ENCODE measurements around the gene RPL36AL.
"Not testable (repeated sequence)": the region's sequence is repeated elsewhere in the genome, so short reads cannot be mapped to it uniquely, and the experiment has no call there.

Gene RPL36AL

DNA sequence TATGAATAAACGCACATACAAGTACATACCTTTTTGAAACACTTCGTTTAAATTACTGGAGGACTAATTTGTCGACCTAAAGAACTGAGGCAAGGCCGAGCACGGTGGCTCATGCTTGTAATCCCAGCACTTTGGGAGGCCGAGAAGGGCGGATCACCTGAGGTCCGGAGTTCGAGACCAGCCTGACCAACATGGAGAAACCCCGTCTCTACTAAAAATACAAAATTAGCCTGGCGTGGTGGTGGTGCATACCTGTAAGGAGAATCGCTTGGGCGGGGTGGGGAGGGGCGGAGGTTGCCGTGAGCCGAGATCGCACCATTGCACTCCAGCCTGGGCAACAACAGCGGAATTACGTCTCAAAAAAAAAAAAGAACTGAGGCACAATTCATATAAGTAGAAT is 1.2 kb downstream of the RPL36AL start:
- not testable (repeated sequence) for DNase-seq

DNA sequence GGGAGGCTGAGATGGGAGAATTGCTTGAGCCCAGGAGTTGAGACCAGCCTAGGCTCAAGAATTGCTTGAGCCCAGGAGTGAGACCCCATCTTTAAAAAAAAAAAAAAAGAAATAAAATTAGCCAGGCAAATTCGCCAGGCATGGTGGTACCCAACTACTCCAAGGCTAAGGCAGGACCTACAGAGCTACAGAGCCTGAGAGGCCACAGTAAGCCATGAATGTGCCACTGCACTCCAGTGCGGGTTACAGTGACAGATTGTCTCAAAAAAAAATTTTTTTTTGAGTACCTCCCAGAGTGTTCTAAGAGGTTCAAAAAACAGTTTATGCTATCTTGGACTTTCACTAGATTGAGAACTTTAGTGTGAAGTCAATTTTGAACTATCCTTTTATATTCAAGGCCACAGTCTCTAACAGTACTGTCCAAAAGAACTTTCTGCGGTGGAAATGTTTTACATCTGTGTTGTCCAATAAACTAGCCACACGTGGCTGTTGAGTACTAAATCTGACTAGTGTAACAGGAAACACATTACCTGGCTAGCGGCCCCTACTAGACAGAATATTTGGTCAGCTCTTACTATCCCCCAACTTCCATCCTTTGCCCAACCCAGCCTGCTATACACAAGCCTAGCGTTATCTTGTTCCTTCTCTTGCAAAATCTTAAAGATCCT is 2.4 kb downstream of the RPL36AL start:
- DNase-seq: no peak

DNA sequence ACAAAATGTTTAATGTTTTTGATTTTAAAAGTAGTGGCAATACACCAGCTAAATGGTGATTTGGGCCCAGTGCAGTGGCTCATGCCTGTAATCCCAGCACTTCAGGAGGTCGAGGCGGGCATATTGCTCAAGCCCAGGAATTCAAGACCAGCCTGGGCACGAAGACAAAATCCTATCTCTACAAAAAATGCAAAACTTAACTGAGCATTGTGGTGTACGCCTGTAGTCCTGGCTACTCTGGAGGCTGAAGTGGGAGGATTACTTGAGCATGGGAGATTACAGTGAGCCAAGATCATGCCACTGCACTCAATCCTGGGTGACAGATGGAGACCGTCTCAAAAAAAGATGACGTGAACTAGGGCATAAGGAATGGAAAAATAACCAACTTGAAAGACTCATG is 4.7 kb downstream of the RPL36AL start:
- no peak for DNase-seq

DNA sequence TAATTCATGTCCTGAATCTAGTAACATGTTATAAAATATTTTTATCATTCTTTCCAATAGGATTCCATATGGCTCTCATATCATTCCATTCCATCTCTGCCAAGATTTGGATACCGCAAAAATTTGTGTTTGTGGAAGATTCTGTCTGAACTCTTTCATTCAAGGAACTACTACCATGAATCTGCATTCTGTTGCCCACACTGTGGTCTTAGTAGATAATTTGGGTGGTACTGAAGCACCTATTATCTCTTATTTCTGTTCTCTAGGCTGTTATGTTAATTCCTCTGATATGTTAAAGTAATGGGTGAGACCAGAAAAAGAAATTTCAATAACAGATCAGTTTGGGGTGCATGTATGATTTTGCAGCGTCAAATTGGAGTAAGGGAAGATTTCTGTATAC is 6.2 kb downstream of the RPL36AL start:
- DNase-seq: peak; percentile 64

DNA sequence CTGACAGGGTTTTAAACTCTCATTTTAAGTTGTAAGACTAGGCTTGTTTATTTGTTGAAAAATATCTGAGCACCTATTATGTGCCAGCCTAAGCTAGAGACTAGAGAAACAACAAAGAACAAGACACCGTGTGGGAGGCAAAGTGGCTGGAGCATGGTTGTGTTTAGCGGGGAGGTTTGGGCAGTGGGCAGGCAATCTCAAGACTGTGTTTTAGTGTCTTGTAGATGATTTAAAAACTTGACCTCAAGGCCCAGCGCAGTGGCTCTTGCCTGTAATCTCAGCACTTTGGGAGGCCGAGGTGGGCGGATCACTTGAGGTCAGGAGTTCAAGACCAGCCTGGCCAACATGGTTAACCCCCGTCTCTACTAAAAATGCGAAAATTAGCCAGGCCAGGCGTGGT is 7.8 kb downstream of the RPL36AL start:
- no peak for DNase-seq

DNA sequence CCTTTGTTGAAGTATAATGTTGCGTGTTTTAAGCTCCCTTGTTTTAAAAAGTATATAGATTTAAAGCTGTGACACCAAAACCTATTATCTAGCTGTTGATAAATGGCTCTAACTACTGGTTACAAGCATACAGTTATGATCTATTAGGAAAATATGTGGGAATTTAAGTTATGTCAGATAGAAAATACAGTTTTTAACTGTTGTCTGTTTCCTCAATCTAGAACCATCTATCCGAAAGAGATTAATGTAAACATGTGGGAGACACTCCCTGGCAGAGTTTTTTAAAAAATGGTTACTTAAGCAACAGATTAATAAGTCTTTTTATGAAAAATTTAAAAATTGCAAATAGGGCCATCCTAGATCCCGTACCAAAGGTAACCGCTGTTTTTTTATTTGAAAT is 8.2 kb downstream of the RPL36AL start:
- DNase-seq: no peak

DNA sequence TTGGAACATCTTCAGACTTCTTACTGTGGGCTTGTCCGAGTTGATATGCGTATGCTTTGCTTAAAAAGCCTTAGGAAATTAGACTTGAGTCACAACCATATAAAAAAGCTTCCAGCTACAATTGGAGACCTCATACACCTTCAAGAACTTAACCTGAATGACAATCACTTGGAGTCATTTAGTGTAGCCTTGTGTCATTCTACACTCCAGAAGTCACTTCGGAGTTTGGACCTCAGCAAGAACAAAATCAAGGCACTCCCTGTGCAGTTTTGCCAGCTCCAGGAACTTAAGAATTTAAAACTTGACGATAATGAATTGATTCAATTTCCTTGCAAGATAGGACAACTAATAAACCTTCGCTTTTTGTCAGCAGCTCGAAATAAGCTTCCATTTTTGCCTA is 12.8 kb downstream of the RPL36AL start:
- no peak for DNase-seq

DNA sequence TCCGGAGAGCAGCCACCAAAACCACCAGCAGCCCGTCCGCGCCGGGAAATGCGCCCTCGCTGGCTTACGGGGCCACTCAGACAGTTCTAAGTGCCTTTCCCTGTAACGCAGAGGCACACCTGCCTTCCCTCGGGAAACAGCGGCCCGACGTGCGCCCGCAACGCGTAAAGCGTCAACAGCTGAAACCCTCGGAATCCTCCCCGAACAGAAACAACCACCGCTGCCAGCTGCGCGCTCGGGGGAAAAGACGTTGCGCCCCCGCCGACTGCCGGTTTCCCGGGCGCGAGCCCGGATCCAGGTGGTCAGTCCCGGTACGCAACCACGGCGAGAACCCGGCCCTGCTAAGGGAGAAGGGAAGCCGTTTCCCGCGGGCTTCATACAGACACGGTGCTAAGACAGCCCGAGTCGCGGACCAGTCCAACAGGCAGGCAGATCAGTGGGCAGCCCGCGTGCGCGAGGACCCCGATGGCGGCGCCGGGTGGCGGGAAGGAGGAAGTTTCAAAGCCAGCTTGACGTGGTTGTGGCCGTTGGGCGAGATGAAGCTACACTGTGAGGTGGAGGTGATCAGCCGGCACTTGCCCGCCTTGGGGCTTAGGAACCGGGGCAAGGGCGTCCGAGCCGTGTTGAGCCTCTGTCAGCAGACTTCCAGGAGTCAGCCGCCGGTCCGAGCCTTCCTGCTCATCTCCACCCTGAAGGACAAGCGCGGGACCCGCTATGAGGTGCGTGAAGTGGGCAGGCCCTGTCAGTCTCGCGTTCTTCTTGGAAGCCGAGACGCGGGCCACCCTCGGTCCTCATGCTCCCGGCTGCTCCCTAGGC is 21.7 kb downstream of the RPL36AL start, which contains the start of gene LRR1:
LRR1 (plus strand) TSS at position 456 of the 816 bp plus-strand sequence; CDS start at position 537, 81 bp downstream.
- peak; percentile 93 for DNase-seq

DNA sequence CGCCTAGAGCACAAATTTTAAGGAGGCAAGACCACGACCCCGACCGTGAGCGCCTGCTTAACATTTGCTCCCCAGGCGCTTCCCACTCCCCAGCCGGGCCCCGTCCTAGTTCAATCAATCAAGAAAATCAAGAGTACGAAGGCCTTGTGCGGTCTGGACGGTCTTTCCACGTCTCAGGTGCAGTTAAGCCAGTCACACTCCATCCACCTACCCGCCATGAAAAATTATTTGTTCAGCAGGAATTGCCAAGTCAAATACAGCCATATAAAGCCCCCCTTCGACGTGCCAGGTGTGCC is 22.3 kb downstream of the RPL36AL start:
- DNase-seq: peak; percentile 57

DNA sequence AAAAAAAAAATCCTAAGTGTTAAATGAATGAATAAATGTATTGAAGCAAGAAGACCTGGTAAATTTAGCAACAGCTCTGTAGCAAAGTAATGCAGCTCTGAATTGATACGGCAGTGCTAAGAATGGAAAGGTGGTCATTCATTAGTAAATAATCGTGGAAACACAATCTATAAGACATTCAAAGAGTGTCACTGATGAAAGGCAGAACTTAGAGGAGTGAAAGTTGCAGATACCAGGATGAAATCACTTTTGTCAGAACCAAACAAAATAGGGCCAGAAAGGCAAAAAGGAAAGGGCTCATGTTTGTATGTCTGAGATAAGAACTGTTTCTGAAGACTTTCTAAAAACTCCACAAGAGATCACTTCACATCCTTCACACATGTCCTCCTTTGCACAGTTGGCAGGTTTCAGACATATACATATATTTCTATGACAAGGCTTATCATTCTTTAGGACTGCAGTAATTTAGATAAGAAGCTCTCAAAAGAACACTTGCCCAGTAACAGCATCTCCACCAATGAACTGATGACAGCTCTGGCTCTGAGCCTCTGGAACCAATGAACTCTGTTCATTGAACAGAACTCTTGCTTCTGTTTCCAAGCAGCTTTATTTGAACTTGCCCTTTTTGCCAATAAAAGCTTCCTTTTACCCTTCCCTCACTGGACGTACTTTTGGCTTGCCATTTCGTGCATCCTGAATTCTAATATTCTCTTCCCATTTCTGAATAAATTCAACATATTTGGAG is 25.9 kb downstream of the RPL36AL start:
- DNase-seq: peak; percentile 97

DNA sequence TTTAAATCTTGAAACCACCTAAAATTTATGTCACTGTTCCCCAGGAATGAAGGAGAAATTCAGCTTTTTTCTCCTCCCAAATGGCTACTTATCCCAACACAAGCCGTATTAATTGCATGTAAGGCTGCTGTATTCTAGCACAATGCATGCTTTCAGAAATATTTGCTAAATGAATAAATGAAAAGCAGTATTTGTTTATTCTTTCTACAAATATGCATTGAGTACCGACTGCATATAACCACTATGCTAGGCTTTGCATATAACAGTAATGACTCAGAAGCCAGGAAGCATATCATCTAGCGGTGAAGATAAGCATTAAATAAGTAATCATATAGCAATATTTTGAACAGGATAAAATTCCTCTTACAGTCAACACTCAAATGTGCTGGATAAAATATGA is 27.4 kb downstream of the RPL36AL start:
- peak; percentile 62 for DNase-seq

DNA sequence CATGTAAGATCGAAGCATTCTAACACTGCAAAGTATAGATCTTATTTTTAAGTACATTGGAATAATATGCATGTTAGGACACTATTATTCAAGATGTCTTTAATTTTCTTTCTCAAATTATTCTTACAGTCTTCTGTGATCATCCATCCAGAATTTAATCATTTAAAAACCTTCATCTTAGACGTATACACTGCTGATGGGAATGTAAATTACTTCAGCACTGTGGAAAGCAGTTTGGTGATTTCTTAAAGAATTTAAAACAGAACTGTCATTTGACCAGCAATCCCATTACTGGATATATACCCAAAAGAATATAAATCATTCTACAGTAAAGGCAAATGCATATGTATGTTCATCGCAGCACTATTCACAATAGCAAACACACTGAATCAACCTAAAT is 31.0 kb downstream of the RPL36AL start:
- DNase-seq: no peak

DNA sequence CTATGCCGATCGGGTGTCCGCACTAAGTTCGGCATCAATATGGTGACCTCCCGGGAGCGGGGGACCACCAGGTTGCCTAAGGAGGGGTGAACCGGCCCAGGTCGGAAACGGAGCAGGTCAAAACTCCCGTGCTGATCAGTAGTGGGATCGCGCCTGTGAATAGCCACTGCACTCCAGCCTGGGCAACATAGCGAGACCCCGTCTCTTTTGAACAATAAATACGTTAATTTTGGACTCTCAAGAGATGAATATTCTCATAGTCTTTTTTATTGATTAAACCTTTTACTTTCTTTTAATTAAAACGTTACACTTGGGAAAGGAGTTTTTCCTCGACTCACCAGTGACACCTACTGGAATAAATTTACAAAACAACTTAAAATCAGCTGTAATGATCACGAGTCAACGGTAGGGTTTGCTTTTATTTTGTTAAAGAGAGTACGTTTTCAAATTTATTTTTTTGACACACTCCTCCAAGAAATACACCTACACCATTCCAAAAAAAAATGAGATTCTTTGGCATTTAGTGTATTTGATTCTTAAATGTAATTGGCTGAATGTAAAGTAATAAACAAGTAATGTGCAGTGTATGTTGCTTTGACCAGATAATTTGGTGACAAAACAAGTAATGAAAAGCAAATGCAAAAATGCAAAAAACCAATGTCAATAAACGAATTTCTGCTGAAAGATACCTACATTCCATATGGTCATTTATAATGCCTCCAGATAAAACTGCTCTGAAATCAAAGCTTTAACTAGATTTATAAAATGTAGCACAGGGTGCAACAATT is 33.6 kb downstream of the RPL36AL start:
- peak; percentile 89 for DNase-seq

DNA sequence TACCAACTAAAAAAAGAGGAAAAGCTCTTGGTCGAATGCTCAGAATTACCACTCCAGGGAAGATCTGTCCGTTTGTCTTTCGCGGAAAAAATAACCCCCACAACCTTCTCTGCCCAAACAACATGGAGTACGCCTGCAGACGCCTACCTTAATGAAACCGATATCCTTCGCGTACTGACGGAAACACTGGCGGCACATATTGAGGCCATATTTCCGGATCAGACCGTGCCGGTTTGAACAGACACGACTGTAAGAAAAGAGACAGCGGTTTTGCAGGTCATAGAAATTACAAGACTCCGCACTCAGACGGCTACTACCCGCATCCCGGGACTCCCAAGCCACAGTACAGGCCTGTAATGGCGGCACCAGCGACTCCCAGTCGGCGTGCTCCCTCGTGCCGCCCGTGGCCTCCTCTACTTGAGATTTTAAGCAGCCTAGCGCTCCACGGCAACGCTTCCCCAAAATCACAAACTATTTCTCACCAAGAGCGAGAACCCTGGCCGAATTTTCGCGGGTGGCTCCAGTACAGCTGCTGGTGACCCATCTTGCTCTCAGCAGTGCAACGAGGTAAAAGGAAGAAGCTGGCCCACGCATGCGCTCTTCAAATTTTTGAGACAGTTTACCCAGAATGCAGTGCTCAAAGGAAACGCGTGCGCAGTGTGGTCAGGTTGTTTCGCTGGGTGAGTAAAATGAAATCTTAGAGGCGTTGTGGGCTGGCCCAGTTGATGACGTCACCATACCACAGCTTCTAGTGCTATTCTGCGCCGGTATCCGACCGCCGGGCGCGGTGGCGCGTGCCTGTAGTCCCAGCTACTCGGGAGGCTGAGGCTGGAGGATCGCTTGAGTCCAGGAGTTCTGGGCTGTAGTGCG is 34.4 kb downstream of the RPL36AL start, which contains the start of gene RPS29:
RPS29 (minus strand) TSS at position 578 of the 870 bp plus-strand sequence; CDS start at position 544, 34 bp downstream.
- DNase-seq: peak; percentile 99

DNA sequence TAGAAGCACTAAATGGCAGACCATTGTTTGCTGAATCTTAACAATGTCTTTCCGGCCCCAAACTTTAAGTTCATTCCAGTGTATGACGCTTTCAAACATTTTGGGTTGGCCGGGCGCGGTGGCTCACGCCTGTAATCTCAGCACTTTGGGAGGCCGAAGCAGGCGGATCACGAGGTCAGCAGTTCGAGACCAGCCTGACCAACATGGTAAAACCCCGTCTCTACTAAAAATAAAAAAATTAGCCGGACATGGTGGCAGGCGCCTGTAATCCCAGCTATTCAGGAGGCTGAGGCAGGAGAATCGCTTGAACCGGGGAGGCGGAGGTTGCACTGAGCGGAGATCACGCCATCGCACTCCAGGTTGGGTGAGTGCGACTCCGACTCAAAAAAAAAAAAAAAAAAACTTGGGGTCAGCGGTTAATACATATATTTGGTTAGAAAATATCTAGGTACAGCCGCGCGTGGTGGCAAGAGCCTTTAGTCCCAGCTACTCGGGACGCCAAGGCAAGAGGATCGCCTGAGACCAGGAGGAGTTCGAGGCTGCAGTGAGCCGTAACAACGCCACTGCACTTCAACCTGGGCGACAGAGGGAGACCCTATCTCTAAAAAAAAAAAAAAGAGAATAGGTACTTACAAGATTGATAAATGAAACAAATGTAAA is 35.3 kb downstream of the RPL36AL start:
- peak; percentile 49 for DNase-seq

DNA sequence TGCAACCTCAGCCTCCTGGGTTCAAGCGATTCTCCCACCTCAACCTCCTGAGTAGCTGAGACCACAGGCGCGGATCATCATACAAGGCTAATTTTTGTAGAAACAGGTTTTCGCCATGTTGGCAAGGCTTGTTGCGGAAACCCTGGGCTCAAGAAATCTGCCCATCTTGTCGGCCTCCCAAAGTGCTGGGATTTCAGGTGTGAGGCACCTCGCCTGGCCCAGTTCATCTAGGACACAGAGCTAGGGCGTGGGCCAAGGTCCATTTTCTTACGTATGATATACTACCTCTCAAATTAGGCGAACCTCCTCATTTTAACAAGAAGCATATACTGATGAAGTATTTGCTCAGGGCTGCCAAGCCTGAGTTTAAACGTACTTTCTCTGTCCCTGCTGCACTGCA is 36.4 kb downstream of the RPL36AL start:
- DNase-seq: no peak

DNA sequence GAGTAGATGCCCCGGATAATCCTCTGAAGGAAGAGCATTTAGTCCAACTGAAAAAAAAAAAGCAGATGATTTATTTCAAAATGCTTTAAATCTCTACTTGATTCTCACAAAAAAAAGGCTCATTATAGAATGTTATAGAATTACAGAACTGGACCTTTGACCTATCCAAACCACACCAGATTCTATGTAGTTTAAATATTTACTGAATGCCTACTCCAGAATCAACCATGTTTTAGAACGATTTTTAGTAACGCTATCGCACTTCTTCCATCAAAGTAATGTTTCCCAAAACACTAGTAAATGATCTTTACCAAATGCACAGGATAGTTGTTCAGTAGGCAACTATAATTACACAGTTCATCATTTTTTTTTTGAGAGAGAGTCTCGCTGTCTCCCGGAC is 36.8 kb downstream of the RPL36AL start:
- no peak for DNase-seq

DNA sequence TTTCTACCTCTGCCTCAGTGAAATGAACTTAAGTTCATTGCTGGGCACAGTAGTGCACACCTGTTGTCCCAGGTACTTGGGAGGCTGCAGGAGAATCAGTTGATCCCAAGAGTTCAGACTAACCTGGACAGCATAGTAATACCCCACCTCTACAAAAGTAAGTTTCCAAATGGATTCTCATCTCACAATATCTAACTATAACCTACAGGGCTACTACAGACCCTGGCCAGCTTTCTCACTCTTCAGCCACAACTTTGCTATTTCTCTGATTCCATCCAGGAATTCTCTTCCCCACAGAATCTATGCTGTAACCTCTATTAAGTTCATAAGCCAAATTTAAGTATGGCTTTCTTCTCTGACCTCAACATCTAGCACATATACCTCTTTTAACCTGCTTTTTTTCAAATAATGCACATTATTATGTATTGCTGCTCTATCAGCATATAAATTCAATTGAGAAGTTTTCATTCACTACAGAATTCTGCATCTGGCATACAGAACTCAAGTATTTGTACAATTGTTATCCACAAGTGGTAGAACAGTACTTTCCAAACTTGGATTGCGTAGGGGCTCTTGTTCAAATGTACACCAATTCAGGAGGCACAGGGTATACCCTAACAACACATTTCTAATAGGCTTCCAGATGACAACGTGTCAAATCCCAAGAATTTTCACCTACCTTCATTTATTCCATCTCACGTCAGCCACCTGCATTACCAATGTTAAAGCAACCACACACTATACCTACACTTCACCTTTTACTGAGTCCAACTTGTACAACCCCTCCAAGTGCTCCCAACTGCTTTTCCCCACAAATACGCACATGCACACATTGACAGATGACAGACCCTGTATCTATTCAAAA is 38.1 kb downstream of the RPL36AL start:
- DNase-seq: no peak

DNA sequence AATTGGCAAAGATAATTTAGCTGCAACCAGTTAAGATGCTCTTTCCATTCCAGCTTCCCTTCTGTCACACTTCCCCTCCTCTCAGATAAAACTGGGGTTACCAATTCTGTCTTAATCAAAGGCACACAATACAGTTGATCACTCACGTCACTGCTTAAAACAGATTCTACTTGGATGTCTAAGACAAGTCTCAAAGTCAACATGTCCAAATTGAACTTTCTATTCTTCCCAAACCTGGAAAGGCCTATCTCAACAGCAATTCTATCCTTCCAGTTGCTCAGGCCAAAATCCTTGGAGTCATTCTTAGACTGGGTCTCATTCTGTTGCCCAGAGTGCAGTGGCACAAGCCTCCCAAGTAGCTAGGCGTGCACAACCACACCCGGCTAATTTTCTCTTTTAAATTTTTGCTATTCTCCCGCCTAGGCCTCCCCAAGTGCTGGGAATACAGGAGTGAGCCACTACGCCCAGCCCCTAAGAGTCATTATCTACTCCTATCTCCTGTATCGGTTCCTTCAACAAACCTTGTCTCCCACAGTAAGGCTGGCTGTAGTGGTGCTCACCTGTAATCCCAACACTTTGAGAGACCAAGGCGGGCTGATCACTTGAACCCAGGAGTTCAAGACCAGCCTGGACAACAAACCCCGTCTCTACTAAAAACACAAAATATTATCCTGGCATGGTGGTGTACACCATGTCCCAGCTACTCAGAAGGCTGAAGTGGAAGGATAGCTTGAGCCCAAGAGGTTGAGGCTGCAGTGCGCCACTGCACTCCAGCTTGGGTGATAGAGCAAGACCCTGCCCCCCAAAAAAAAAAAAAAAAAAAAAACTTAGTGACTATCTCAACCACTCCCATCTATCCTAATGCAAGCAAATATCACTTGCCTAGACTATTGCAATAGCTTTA is 39.0 kb downstream of the RPL36AL start:
- DNase-seq: peak; percentile 58
